ENCODE data around the gene MAN2B2. TPM values are rescaled to one million over a fixed set of nuclear protein-coding genes. Genes with fewer than 3 reads are reported as not detected.

Gene MAN2B2
- total and polyA plus RNA-seq, 9 donors = 19.1 to 49.2 (median 40.0) TPM

DNA sequence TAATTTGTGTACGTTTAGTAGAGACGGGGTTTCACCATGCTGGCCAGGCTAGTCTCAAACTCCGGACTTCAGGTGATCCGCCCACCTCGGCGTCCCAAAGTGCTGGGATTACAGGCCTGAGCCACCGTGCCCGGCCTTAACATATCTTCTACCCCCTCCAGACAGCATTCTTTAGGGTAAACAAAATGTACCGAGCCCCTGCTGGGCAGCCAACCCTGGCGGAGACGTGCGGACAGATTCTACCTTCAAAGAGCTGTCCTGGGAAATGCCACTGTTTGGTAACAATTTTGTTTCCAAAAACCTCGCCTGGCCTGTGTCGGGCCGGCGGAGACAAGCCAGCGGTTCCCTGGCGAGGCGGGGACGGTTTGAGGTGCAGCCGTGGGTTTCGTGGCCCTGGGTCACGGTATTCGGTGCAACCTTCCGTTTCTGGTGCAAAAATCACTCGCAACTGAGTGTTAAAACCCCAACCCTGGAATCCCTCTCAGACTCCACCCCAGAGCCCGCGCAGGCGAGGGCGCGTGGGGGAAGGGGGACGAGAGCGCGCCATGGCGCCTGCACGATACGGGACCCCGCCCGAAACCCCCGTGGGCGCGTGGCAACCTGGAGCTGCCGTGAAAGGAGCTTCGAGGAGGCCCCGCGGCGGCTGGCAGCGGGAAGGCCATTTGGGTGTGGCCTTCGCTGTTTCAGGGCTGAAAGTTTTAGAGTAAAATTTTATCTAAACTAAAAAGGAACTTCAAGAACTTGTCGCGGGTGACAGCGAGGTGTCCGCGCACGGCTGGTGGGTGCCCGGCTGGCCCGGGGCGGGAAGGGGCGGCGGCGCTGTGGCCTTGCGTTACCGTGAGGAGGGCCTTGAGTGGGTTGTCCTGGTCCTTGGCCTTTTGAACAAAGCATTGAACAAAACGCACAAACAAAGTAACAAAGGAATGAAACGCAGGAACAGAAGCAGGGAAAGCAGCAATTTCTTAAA is 82.5 kb downstream of the MAN2B2 start:
- Histone ChIP-seq H3K9me3 (no peaks in the 10 kb centered on the region), H3K36me3 (no peaks in the 10 kb centered on the region), H3K4me3 (no peak overlapping the region), H3K27ac (no peak overlapping the region), H3K27me3 (no peaks in the 10 kb centered on the region), H3K4me1 (ENCODE audit: insufficient read depth) (no peaks in the 10 kb centered on the region)
- TF ChIP-seq CTCF (IDR thresholded peaks at IDR 0.05) = no peak
- no peak for TF ChIP-seq POLR2A (IDR thresholded peaks at IDR 0.05)
- no peak for TF ChIP-seq EP300 (IDR thresholded peaks at IDR 0.05)
- intact Hi-C loops (cut with DNase I) = no loop called here
- 86 to 87% (median 86%) methylated on average over 65 of the region's 65 CpGs for whole genome bisulfite sequencing, 3 donors
- DNase-seq = no peak

- Histone ChIP-seq H3K9me3 (no peaks in the 10 kb centered on the region), H3K27me3 (no peaks in the 10 kb centered on the region), H3K4me3 (peak overlapping the region; percentile 41), H3K4me1 (ENCODE audit: insufficient read depth) (no peaks in the 10 kb centered on the region), H3K27ac (peak overlapping the region; percentile 36 to 65), H3K36me3 (no peaks in the 10 kb centered on the region)
- TF ChIP-seq CTCF (IDR thresholded peaks at IDR 0.05) = no peak
- no peak for TF ChIP-seq EP300 (IDR thresholded peaks at IDR 0.05)
- TF ChIP-seq POLR2A (IDR thresholded peaks at IDR 0.05) = no peak
- DNase-seq = no peak
- 81 to 91% (median 88%) methylated on average over 7 of the region's 7 CpGs for WGBS, 3 donors
- intact Hi-C loops (cut with DNase I) = no loop called here
Measured at GRCh38 chr4:6658209-6658595, 83.2 kb downstream of the MAN2B2 start.

GRCh38 chr4:6658597-6659075 is 83.6 kb downstream of the MAN2B2 start:
- Histone ChIP-seq H3K36me3 (no peaks in the 10 kb centered on the region), H3K4me1 (ENCODE audit: insufficient read depth) (no peaks in the 10 kb centered on the region), H3K4me3 (peak overlapping the region; percentile 41), H3K9me3 (no peaks in the 10 kb centered on the region), H3K27me3 (no peaks in the 10 kb centered on the region), H3K27ac (peak overlapping the region; percentile 36 to 65)
- intact Hi-C loops (cut with DNase I) = no loop called here
- DNase-seq = peak; percentile 37 to 76 (median 51)
- 1 to 2% (median 1%) methylated on average over 45 to 52 of the region's 52 CpGs for WGBS, 3 donors
- TF ChIP-seq CTCF (IDR thresholded peaks at IDR 0.05) (no peak), POLR2A (IDR thresholded peaks at IDR 0.05) (no peak), EP300 (IDR thresholded peaks at IDR 0.05) (no peak)

DNA sequence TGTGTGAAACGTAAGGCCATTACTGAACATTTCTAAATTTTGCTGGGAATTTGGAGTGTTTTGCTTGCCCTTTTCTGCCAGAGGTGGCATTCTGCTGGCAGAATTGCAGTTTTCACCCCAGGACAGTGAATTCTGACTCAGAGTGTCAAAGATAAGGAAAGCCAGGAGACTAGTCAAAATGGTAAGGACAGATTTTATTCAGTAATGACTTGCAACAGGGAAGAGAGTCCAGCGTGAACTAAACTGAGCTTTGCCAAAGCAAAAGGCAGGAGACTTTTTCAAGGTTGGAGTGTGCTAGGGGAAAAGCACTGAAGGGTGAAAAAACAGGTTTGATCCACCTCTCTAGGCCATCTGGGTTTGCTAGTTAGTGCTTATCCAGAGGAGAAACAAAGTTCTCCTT is 84.9 kb downstream of the MAN2B2 start:
- no peaks in the 10 kb centered on the region for H3K9me3 ChIP-seq
- no peak for DNase-seq
- no peaks in the 10 kb centered on the region for H3K36me3 ChIP-seq
- H3K27ac ChIP-seq = no peak overlapping the region
- peaks cover 2% of the 10 kb centered on the region for H3K4me1 ChIP-seq (ENCODE audit: insufficient read depth)
- no peak overlapping the region for H3K4me3 ChIP-seq
- 78 to 89% (median 87%) methylated on average over 2 of the region's 2 CpGs for WGBS, 3 donors
- TF ChIP-seq CTCF (IDR thresholded peaks at IDR 0.05) (no peak), POLR2A (IDR thresholded peaks at IDR 0.05) (no peak), EP300 (IDR thresholded peaks at IDR 0.05) (no peak)
- intact Hi-C loops (cut with DNase I) = no loop called here
- no peaks in the 10 kb centered on the region for H3K27me3 ChIP-seq
